ENCODE results near the gene EPB41L2. TPM values are rescaled to one million over a fixed set of nuclear protein-coding genes. Genes with fewer than 3 reads are reported as not detected.

EPB41L2 gene
- total RNA-seq, 2 donors from 2014 or later = 160 to 189 TPM

GRCh38 chr6:131024565-131024964 is 38.5 kb downstream of the EPB41L2 start:
- 93 to 95% methylated on average over 5 to 6 of the region's 6 CpGs for WGBS, 2 experiments (ENCODE audit: insufficient coverage in 1 of 2, insufficient read length in 1 of 2)
- H3K27ac Mint-ChIP-seq = no peak overlapping the region
- H3K9me3 ChIP-seq (ENCODE audit: control insufficient read depth, low read length) = peaks cover 24% of the 10 kb centered on the region

GRCh38 chr6:131023834-131024504 is 39.1 kb downstream of the EPB41L2 start:
- Histone ChIP-seq H3K9ac (ENCODE audit: extremely low read depth, low read length, poor library complexity, severe bottlenecking) (no peak overlapping the region), H3K4me1 (ENCODE audit: control insufficient read depth, insufficient read depth, low read length) (peaks cover 1% of the 10 kb centered on the region), H3K9me3 (ENCODE audit: control insufficient read depth, low read length) (peaks cover 24% of the 10 kb centered on the region), H3K27me3 (ENCODE audit: control insufficient read depth, insufficient read depth, low read length, poor library complexity, severe bottlenecking) (no peaks in the 10 kb centered on the region), H3K36me3 (ENCODE audit: control insufficient read depth, insufficient read depth, low read length) (peaks cover 7% of the 10 kb centered on the region), H3K4me3 (ENCODE audit: low read length) (no peak overlapping the region), H3K27ac (ENCODE audit: low read depth, low read length) (no peak overlapping the region)
- peaks cover 13% of the 10 kb centered on the region for H3K36me3 Mint-ChIP-seq (ENCODE audit: low read depth)
- H3K9me3 Mint-ChIP-seq = peaks cover 11% of the 10 kb centered on the region
- H3K4me1 Mint-ChIP-seq = peaks cover 13% of the 10 kb centered on the region
- H3K4me3 Mint-ChIP-seq = no peak overlapping the region
- TF ChIP-seq CTCF (conservative IDR thresholded peaks at IDR 0.05) = no peak
- peak overlapping the region; percentile 10 for H3K27ac Mint-ChIP-seq
- H3K27me3 Mint-ChIP-seq (ENCODE audit: insufficient read depth) = no peaks in the 10 kb centered on the region
- 86 to 93% methylated on average over 1 to 3 of the region's 3 CpGs for WGBS, 2 experiments (ENCODE audit: insufficient coverage in 1 of 2, insufficient read length in 1 of 2)
- DNase-seq = no peak

More at GRCh38 chr6:131024565-131024964, 38.5 kb downstream of the EPB41L2 start:
- Mint-ChIP-seq H3K36me3 (ENCODE audit: low read depth) (peaks cover 13% of the 10 kb centered on the region), H3K4me3 (no peak overlapping the region), H3K27me3 (ENCODE audit: insufficient read depth) (no peaks in the 10 kb centered on the region), H3K9me3 (peaks cover 11% of the 10 kb centered on the region), H3K4me1 (peaks cover 15% of the 10 kb centered on the region)
- DNase-seq = no peak
- H3K27me3 ChIP-seq (ENCODE audit: control insufficient read depth, insufficient read depth, low read length, poor library complexity, severe bottlenecking) = no peaks in the 10 kb centered on the region
- TF ChIP-seq CTCF (conservative IDR thresholded peaks at IDR 0.05) = no peak
- H3K9ac ChIP-seq (ENCODE audit: extremely low read depth, low read length, poor library complexity, severe bottlenecking) = no peak overlapping the region
- H3K27ac ChIP-seq (ENCODE audit: low read depth, low read length) = no peak overlapping the region
- H3K4me1 ChIP-seq (ENCODE audit: control insufficient read depth, insufficient read depth, low read length) = peaks cover 3% of the 10 kb centered on the region
- no peak overlapping the region for H3K4me3 ChIP-seq (ENCODE audit: low read length)
- H3K36me3 ChIP-seq (ENCODE audit: control insufficient read depth, insufficient read depth, low read length) = peaks cover 7% of the 10 kb centered on the region

GRCh38 chr6:131022691-131023090 is 40.4 kb downstream of the EPB41L2 start:
- TF ChIP-seq CTCF (conservative IDR thresholded peaks at IDR 0.05) = no peak
- 95% methylated on average over 3 of the region's 4 CpGs; no CpG with 5 or more reads in 1 of the 2 experiments for WGBS, 2 experiments (ENCODE audit: insufficient coverage in 1 of 2, insufficient read length in 1 of 2)
- Mint-ChIP-seq H3K27ac (no peak overlapping the region), H3K27me3 (ENCODE audit: insufficient read depth) (no peaks in the 10 kb centered on the region), H3K9me3 (peaks cover 11% of the 10 kb centered on the region), H3K36me3 (ENCODE audit: low read depth) (peaks cover 13% of the 10 kb centered on the region), H3K4me1 (peaks cover 11% of the 10 kb centered on the region), H3K4me3 (no peak overlapping the region)
- DNase-seq = no peak
- no peaks in the 10 kb centered on the region for H3K4me1 ChIP-seq (ENCODE audit: control insufficient read depth, insufficient read depth, low read length)
- no peak overlapping the region for H3K27ac ChIP-seq (ENCODE audit: low read depth, low read length)
- H3K9ac ChIP-seq (ENCODE audit: extremely low read depth, low read length, poor library complexity, severe bottlenecking) = no peak overlapping the region
- peaks cover 7% of the 10 kb centered on the region for H3K36me3 ChIP-seq (ENCODE audit: control insufficient read depth, insufficient read depth, low read length)
- peak overlapping the region; percentile 4 for H3K4me3 ChIP-seq (ENCODE audit: low read length)
- peaks cover 19% of the 10 kb centered on the region for H3K9me3 ChIP-seq (ENCODE audit: control insufficient read depth, low read length)
- H3K27me3 ChIP-seq (ENCODE audit: control insufficient read depth, insufficient read depth, low read length, poor library complexity, severe bottlenecking) = no peaks in the 10 kb centered on the region

Data from endodermal cell (in vitro differentiated cells).